SU-DHL-6 (cell line): ENCODE measurements around the gene PALM.

Experiments used
- H2AFZ ChIP-seq: fragments of 200-600 bp; sonication (generic); 2 replicates; pipeline ENCODE4 v1.6.1; 2014; ENCODE audit warnings: low read depth, mild to moderate bottlenecking, moderate library complexity, mixed read lengths, antibody characterized with exemption, low read length; ENCODE audit not compliant: severe bottlenecking
- H3F3A ChIP-seq: fragments of 200-600 bp; shearing (Covaris generic); 2 replicates; pipeline ENCODE4 v1.6.0; 2016; ENCODE audit warnings: antibody characterized with exemption, mild to moderate bottlenecking; ENCODE audit not compliant: insufficient read depth
- H3K27ac ChIP-seq: fragments of 200-600 bp; sonication (generic); 2 replicates; pipeline ENCODE4 v1.5.1; 2016; ENCODE audit warnings: low read depth, mild to moderate bottlenecking, low read length, moderate library complexity, mixed read lengths
- H3K27me3 ChIP-seq: fragments of 200-600 bp; sonication (generic), shearing (Covaris generic); 2 replicates; pipeline ENCODE4 v1.6.0; 2014; ENCODE audit warnings: mild to moderate bottlenecking, low read length
- H3K36me3 ChIP-seq: fragments of 200-600 bp; sonication (generic); 2 replicates; pipeline ENCODE4 v1.6.1; 2014; ENCODE audit warnings: mild to moderate bottlenecking, low read length, mixed read lengths
- H3K4me2 ChIP-seq: fragments of 300-600, 200-600 bp; shearing (Covaris generic), sonication (generic); 2 replicates; pipeline ENCODE4 v1.6.0; 2014; ENCODE audit warnings: low read length, low read depth, mild to moderate bottlenecking; ENCODE audit not compliant: poor library complexity, severe bottlenecking
- H3K4me3 ChIP-seq: fragments of 200-600 bp; sonication (generic); 2 replicates; pipeline ENCODE4 v1.5.1; 2014; ENCODE audit warnings: antibody characterized with exemption, low read length, mild to moderate bottlenecking, mixed read lengths; ENCODE audit not compliant: insufficient read depth, poor library complexity, severe bottlenecking
- H3K79me2 ChIP-seq: fragments of 200-600 bp; sonication (generic); 2 replicates; pipeline ENCODE4 v1.6.1; 2014; ENCODE audit warnings: mild to moderate bottlenecking, low read length, moderate library complexity; ENCODE audit not compliant: insufficient read depth
- H3K9ac ChIP-seq: fragments of 200-600 bp; sonication (generic); 2 replicates; pipeline ENCODE4 v1.7.0; 2014; ENCODE audit warnings: mild to moderate bottlenecking, low read length
- H3K9me2 ChIP-seq: fragments of 200-600 bp; sonication (generic); replicated peaks from 2 replicates; pipeline ENCODE4 v1.6.1; 2014; ENCODE audit warnings: low read length; ENCODE audit not compliant: insufficient read depth
- H3K9me3 ChIP-seq: fragments of 200-600 bp; sonication (generic); 2 replicates; pipeline ENCODE4 v1.6.1; 2014; ENCODE audit warnings: low read length, mixed read lengths; ENCODE audit not compliant: insufficient read depth
- H4K20me1 ChIP-seq: fragments of 200-600 bp; sonication (generic); 2 replicates; pipeline ENCODE4 v1.6.1; 2014; ENCODE audit warnings: low read depth, mild to moderate bottlenecking, antibody characterized with exemption, low read length, moderate library complexity, mixed read lengths
- EZH2phosphoT487 ChIP-seq: fragments of 200-600 bp; sonication (generic), shearing (Covaris generic); conservative IDR thresholded peaks from 2 replicates; pipeline ENCODE4 v1.6.1; 2018; ENCODE audit warnings: mild to moderate bottlenecking, antibody characterized with exemption, low read length, moderate library complexity, mixed read lengths
- TF ChIP-seq, protein P1 (sequence below): fragments of 200-600 bp; sonication (generic); IDR thresholded peaks from one replicate; pipeline ENCODE4 v1.5.1; 2017; ENCODE audit warnings: antibody characterized with exemption, mild to moderate bottlenecking, low read length, moderate library complexity; ENCODE audit not compliant: insufficient read depth, poor library complexity, severe bottlenecking

PALM gene

GRCh38 chr19:687569-688166 lies 21.1 kb upstream of the PALM start:
- H2AFZ ChIP-seq, result no peak overlapping the region
- no peak overlapping the region for H3K9ac ChIP-seq
- no peak overlapping the region for H3K4me3 ChIP-seq
- H4K20me1 ChIP-seq, result no peaks in the 10 kb centered on the region
- H3K27me3 ChIP-seq, result no peaks in the 10 kb centered on the region
- no peaks in the 10 kb centered on the region for H3K36me3 ChIP-seq
- H3K9me3 ChIP-seq, result no peaks in the 10 kb centered on the region
- H3K9me2 ChIP-seq, result no peaks in the 10 kb centered on the region
- no peak for TF ChIP-seq EZH2phosphoT487
- TF ChIP-seq, protein P1, sequence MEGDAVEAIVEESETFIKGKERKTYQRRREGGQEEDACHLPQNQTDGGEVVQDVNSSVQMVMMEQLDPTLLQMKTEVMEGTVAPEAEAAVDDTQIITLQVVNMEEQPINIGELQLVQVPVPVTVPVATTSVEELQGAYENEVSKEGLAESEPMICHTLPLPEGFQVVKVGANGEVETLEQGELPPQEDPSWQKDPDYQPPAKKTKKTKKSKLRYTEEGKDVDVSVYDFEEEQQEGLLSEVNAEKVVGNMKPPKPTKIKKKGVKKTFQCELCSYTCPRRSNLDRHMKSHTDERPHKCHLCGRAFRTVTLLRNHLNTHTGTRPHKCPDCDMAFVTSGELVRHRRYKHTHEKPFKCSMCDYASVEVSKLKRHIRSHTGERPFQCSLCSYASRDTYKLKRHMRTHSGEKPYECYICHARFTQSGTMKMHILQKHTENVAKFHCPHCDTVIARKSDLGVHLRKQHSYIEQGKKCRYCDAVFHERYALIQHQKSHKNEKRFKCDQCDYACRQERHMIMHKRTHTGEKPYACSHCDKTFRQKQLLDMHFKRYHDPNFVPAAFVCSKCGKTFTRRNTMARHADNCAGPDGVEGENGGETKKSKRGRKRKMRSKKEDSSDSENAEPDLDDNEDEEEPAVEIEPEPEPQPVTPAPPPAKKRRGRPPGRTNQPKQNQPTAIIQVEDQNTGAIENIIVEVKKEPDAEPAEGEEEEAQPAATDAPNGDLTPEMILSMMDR, result no peak
- no peaks in the 10 kb centered on the region for H3F3A ChIP-seq
- H3K27ac ChIP-seq, result no peak overlapping the region
- H3K79me2 ChIP-seq, result no peaks in the 10 kb centered on the region
- no peak overlapping the region for H3K4me2 ChIP-seq

DNA sequence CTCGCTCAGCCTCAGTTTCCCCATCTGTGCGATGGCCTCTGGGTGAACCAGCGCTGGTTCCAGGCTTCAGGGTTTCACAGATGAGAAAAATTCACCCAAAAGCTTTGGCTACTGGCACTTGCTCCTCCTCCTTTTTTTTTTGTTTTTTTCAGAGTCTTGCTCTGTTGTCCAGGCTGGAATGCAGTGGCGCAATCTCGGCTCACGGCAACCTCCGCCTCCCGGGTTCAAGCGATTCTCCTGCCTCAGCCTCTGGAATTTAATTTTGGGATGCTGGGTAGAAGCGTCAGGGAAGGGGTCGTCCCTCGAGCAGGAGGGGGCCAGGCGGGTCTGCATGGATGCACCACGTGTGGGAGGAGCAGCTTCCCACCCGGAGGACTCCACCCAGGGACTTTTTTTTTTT lies 20.5 kb upstream of the PALM start:
- Histone ChIP-seq H3K27me3 (no peaks in the 10 kb centered on the region), H2AFZ (no peak overlapping the region)
- no peak for TF ChIP-seq EZH2phosphoT487
- TF ChIP-seq, protein P1, result no peak

GRCh38 chr19:688992-689391 lies 19.7 kb upstream of the PALM start:
- H3K9me2 ChIP-seq, result no peaks in the 10 kb centered on the region
- H3K9me3 ChIP-seq, result no peaks in the 10 kb centered on the region
- no peaks in the 10 kb centered on the region for H4K20me1 ChIP-seq
- H3K36me3 ChIP-seq, result no peaks in the 10 kb centered on the region
- no peaks in the 10 kb centered on the region for H3K27me3 ChIP-seq
- no peak overlapping the region for H3K4me2 ChIP-seq
- H3K4me3 ChIP-seq, result no peak overlapping the region
- H3K79me2 ChIP-seq, result no peaks in the 10 kb centered on the region
- H3K9ac ChIP-seq, result no peak overlapping the region
- TF ChIP-seq EZH2phosphoT487, result no peak
- TF ChIP-seq, protein P1, result no peak
- no peaks in the 10 kb centered on the region for H3F3A ChIP-seq
- no peak overlapping the region for H3K27ac ChIP-seq
- no peak overlapping the region for H2AFZ ChIP-seq

More for the DNA sequence above, 20.5 kb upstream of the PALM start:
- Histone ChIP-seq H3K4me3 (no peak overlapping the region), H3F3A (no peaks in the 10 kb centered on the region), H3K27ac (no peak overlapping the region), H3K9ac (no peak overlapping the region), H3K79me2 (no peaks in the 10 kb centered on the region), H3K36me3 (no peaks in the 10 kb centered on the region), H3K4me2 (no peak overlapping the region), H3K9me3 (no peaks in the 10 kb centered on the region), H3K9me2 (no peaks in the 10 kb centered on the region), H4K20me1 (no peaks in the 10 kb centered on the region)
